ENCODE results near the gene MYH14.

DNA sequence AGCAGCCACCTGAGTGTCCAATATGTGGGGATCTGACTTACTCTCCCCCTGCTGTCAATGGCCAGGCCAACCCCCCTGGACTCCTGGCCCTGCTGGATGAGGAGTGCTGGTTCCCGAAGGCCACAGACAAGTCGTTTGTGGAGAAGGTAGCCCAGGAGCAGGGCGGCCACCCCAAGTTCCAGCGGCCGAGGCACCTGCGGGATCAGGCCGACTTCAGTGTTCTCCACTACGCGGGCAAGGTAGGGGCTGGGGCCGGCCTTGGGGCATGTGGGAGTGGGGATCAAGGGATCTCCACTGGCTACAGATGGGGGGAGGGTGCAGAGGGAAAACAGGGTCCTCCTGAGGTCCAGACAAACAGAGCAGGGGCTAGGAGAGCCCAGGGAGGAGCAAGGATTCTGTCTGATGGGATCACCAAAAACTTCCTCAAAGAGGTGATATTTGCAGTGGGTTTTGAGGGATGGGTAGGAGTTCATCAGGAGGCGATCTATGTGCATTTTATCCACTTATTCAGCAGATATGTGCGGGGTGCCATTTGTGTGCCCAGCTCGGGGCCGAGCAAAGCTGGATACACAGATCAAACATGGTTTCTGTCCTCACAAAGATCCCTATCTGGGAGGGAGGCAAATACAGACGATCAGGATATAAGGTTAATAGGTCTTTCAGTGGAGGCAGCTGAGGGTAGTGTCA, 47.2 kb downstream of the MYH14 start:
- TF ChIP-seq, protein P1, sequence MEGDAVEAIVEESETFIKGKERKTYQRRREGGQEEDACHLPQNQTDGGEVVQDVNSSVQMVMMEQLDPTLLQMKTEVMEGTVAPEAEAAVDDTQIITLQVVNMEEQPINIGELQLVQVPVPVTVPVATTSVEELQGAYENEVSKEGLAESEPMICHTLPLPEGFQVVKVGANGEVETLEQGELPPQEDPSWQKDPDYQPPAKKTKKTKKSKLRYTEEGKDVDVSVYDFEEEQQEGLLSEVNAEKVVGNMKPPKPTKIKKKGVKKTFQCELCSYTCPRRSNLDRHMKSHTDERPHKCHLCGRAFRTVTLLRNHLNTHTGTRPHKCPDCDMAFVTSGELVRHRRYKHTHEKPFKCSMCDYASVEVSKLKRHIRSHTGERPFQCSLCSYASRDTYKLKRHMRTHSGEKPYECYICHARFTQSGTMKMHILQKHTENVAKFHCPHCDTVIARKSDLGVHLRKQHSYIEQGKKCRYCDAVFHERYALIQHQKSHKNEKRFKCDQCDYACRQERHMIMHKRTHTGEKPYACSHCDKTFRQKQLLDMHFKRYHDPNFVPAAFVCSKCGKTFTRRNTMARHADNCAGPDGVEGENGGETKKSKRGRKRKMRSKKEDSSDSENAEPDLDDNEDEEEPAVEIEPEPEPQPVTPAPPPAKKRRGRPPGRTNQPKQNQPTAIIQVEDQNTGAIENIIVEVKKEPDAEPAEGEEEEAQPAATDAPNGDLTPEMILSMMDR (conservative IDR thresholded peaks at IDR 0.05; ENCODE audit: low read length), result no peak
- TF ChIP-seq EZH2phosphoT487 (IDR thresholded peaks at IDR 0.05; ENCODE audit: borderline replicate concordance, low read depth, low read length), result no peak
